Measurements from ENCODE around the gene C6orf15.

Gene C6orf15

GRCh38 chr6:31065556-31065955 lies 46.8 kb downstream of the C6orf15 start:
- DNase-seq, result no peak

- no peak for DNase-seq
These were observed 48.4 kb downstream of the C6orf15 start for GRCh38 chr6:31063906-31064435.
